OCI-M2 (cell line): Measurements from ENCODE around the gene DUSP8.
"Not testable (repeated sequence)": the region's sequence is repeated elsewhere in the genome, so short reads cannot be mapped to it uniquely, and the experiment has no call there.

Experiments used
- DNase-seq: peaks from one replicate; lab custom pipeline; 2025; ENCODE audit not compliant: unreplicated experiment; lab: John Stamatoyannopoulos, UW

DUSP8 gene

GRCh38 chr11:1516273-1517067, 55.6 kb downstream of the DUSP8 start:
- no peak for DNase-seq

GRCh38 chr11:1515082-1516060, 56.7 kb downstream of the DUSP8 start:
- DNase-seq, result no peak

GRCh38 chr11:1514336-1515061, 57.6 kb downstream of the DUSP8 start:
- no peak for DNase-seq

GRCh38 chr11:1513326-1514296, 58.5 kb downstream of the DUSP8 start:
- DNase-seq, result no peak

- not testable (repeated sequence) for DNase-seq
Observed at GRCh38 chr11:1512531-1513258, 59.4 kb downstream of the DUSP8 start.

GRCh38 chr11:1511937-1512496, 60.1 kb downstream of the DUSP8 start:
- DNase-seq, result no peak

GRCh38 chr11:1510928-1511327, 61.1 kb downstream of the DUSP8 start:
- no peak for DNase-seq

- not testable (repeated sequence) for DNase-seq
Observed at GRCh38 chr11:1510351-1510750, 61.7 kb downstream of the DUSP8 start.

GRCh38 chr11:1509626-1510255, 62.3 kb downstream of the DUSP8 start:
- DNase-seq, result no peak

- DNase-seq, result no peak
Observed at GRCh38 chr11:1508986-1509385, 63.1 kb downstream of the DUSP8 start.

- DNase-seq, result no peak
Observed at GRCh38 chr11:1508491-1508891, 63.6 kb downstream of the DUSP8 start.

- no peak for DNase-seq
Observed at GRCh38 chr11:1507381-1508140, 64.5 kb downstream of the DUSP8 start.

- no peak for DNase-seq
Observed at GRCh38 chr11:1506981-1507380, 65.1 kb downstream of the DUSP8 start.

- DNase-seq, result no peak
Observed at GRCh38 chr11:1505480-1505879, 66.6 kb downstream of the DUSP8 start.

GRCh38 chr11:1504581-1505290, 67.3 kb downstream of the DUSP8 start:
- no peak for DNase-seq

- DNase-seq, result no peak
Observed at GRCh38 chr11:1504138-1504537, 67.9 kb downstream of the DUSP8 start.
